Suppressor macrophage treated with lipopolysaccharide for 1 hour (primary cell): ENCODE measurements around the gene ZFYVE28.
"Not testable (repeated sequence)": the region's sequence is repeated elsewhere in the genome, so short reads cannot be mapped to it uniquely, and the experiment has no call there.

Experiments used
- DNase-seq, 3 donors: peaks; one replicate each; pipeline ENCODE4 v3.0.0-alpha.2; 2020 to 2022

Gene ZFYVE28

GRCh38 chr4:2417765-2418649 is at the start of gene ZFYVE28:
TSS of gene ZFYVE28 (minus strand) at chr4:2418645. CDS start at chr4:2418323, 322 bp downstream.
- DNase-seq = peak in 2 of 3 donors; percentile 29 to 57

GRCh38 chr4:2465544-2465943 is 47.1 kb upstream of the ZFYVE28 start:
- DNase-seq = not testable (repeated sequence)

GRCh38 chr4:2465032-2465431 is 46.6 kb upstream of the ZFYVE28 start:
- no peak for DNase-seq

GRCh38 chr4:2462992-2463762 is 44.7 kb upstream of the ZFYVE28 start:
- no peak for DNase-seq

GRCh38 chr4:2462218-2462991 is 44.0 kb upstream of the ZFYVE28 start:
- peak; percentile 68 to 90 (median 81) for DNase-seq

- no peak for DNase-seq
Observed at GRCh38 chr4:2461246-2461960, 43.0 kb upstream of the ZFYVE28 start.

GRCh38 chr4:2459589-2460349 is 41.3 kb upstream of the ZFYVE28 start:
- no peak for DNase-seq

GRCh38 chr4:2458546-2459491 is 40.4 kb upstream of the ZFYVE28 start:
- no peak for DNase-seq

- no peak for DNase-seq
Observed at GRCh38 chr4:2457481-2458295, 39.2 kb upstream of the ZFYVE28 start.

- no peak for DNase-seq
Observed at GRCh38 chr4:2451821-2452785, 33.7 kb upstream of the ZFYVE28 start.

- no peak for DNase-seq
Observed at GRCh38 chr4:2451036-2451520, 32.6 kb upstream of the ZFYVE28 start.

- no peak for DNase-seq
Observed at GRCh38 chr4:2450394-2451035, 32.1 kb upstream of the ZFYVE28 start.

- no peak for DNase-seq
Observed at GRCh38 chr4:2449511-2450392, 31.3 kb upstream of the ZFYVE28 start.

- DNase-seq = no peak
Observed at GRCh38 chr4:2449051-2449450, 30.6 kb upstream of the ZFYVE28 start.

GRCh38 chr4:2448589-2448988 is 30.1 kb upstream of the ZFYVE28 start:
- DNase-seq = no peak
